GM12878 (cell line): Measurements from ENCODE around the gene THNSL1.

Experiments used
- CTCF ChIP-seq, 3 experiments: IDR thresholded peaks in 2 of 3; conservative IDR thresholded peaks in 1 of 3; 2 replicates each; pipeline ENCODE4 v1.5.1; 2011; ENCODE audit warnings: low read depth in 3 of 3, low read length in 3 of 3, mild to moderate bottlenecking in 3 of 3, control low read depth in 2 of 3, moderate library complexity in 2 of 3, inconsistent platforms in 1 of 3, mixed read lengths in 1 of 3; ENCODE audit not compliant: control insufficient read depth in 2 of 3, insufficient read depth in 1 of 3; ENCODE audit errors: extremely low read depth in 1 of 3
- FOS ChIP-seq: IDR thresholded peaks from 3 replicates; pipeline ENCODE4 v1.6.1; 2011; ENCODE audit warnings: borderline replicate concordance; ENCODE audit not compliant: insufficient read length; ENCODE audit errors: extremely low read depth
- SMARCA5 ChIP-seq: fragments of 450-650 bp; IDR thresholded peaks from 2 replicates; pipeline ENCODE4 v1.6.1; 2017; ENCODE audit warnings: mild to moderate bottlenecking
- SMC3 ChIP-seq: IDR thresholded peaks from 2 replicates; pipeline ENCODE4 v1.6.1; 2011; ENCODE audit warnings: low read length, improper control_type of control experiment, borderline replicate concordance
- SUPT20H ChIP-seq: IDR thresholded peaks from 2 replicates; pipeline ENCODE4 v1.6.1; 2011; ENCODE audit warnings: low read depth, mild to moderate bottlenecking, low read length, moderate library complexity, borderline replicate concordance; ENCODE audit not compliant: control insufficient read depth
- USF2 ChIP-seq: IDR thresholded peaks from 2 replicates; pipeline ENCODE4 v1.6.1; 2011; ENCODE audit warnings: low read depth, low read length, improper control_type of control experiment, borderline replicate concordance

- TF ChIP-seq FOS (no peak), SMC3 (no peak), SUPT20H (no peak), CTCF (IDR thresholded peaks at IDR 0.05 in 2 of 3, conservative IDR thresholded peaks at IDR 0.05 in 1 of 3; ENCODE audit: control insufficient read depth in 2 of 3, extremely low read depth in 1 of 3, insufficient read depth in 1 of 3, low read depth in 3 of 3, low read length in 3 of 3) (no peak), USF2 (no peak), SMARCA5 (no peak)
Measured at GRCh38 chr10:25024528-25024927, 8.1 kb downstream of the THNSL1 start.
